Measurements from ENCODE around the gene WDTC1. TPM values are rescaled to one million over a fixed set of nuclear protein-coding genes. Genes with fewer than 3 reads are reported as not detected.
A peak's percentile ranks its signal among the peaks of the same experiment; 100 is the strongest.

WDTC1 gene
- total and polyA plus RNA-seq, 2 of the 8 experiments (the other 6 are each of a cell fraction or from before 2014, with no cell fraction given): 7.5 to 18.7 TPM

- H3K14ac ChIP-seq (ENCODE audit: insufficient read length): no peak overlapping the region
- peak in 1 of 2 experiments; percentile 83 for DNase-seq (ENCODE audit: low read depth in 1 of 2, low spot score in 2 of 2)
- H3K56ac ChIP-seq (replicated peaks; ENCODE audit: insufficient read length, low read depth, low read length): no peak overlapping the region
- H4K5ac ChIP-seq (ENCODE audit: insufficient read length, low read depth, low read length): no peak overlapping the region
- peak overlapping the region; percentile 57 for H4K8ac ChIP-seq (ENCODE audit: extremely low read depth, insufficient read depth, low read length)
- peaks cover 0 to 6% of the 10 kb centered on the region in 2 experiments for H4K20me1 ChIP-seq (replicated peaks in 1 of 2; ENCODE audit: control insufficient read depth in 1 of 2, insufficient read depth in 2 of 2, low read length in 2 of 2)
- H4K91ac ChIP-seq (replicated peaks; ENCODE audit: insufficient read length, low read length): peak overlapping the region; percentile 87
- H3K79me1 ChIP-seq (ENCODE audit: low read depth, low read length): no peaks in the 10 kb centered on the region
- peak overlapping the region; percentile 77 to 83 for H3K4me2 ChIP-seq (ENCODE audit: insufficient read depth in 1 of 2, low read depth in 2 of 2, low read length in 2 of 2)
- peak overlapping the region in 2 of 4 experiments; percentile 13 to 29; a peak in 2 of 7 replicates for H3K9ac ChIP-seq (replicated peaks in 1 of 4; ENCODE audit: extremely low read depth in 1 of 4, low read depth in 3 of 4, low read length in 3 of 4)
- 0 out of 8 replicates have a peak, but pooled peaks cover 0 to 3% (median 0%) of the 10 kb centered on the region in 4 experiments for H3K36me3 ChIP-seq (ENCODE audit: control insufficient read depth in 2 of 4, insufficient read depth in 4 of 4, low read length in 3 of 4)
- H3K23ac ChIP-seq (ENCODE audit: insufficient read length): no peak overlapping the region
- H3K9me3 ChIP-seq (ENCODE audit: insufficient read depth in 2 of 2, low read depth in 1 of 2, low read length in 1 of 2): no peaks in the 10 kb centered on the region
- peak overlapping the region; percentile 34 for H3K18ac ChIP-seq (ENCODE audit: extremely low read depth, low read length)
- CTCF ChIA-PET (ENCODE audit: partially characterized antibody): interaction anchor here (0.9 to 28.8 kb wide), 14 partner anchors 7 to 313 kb away, joined by 3 to 625 read pairs (median 9); partner anchors contain the start of genes CD164L2, FCN3, GPR3 and MAP3K6
- H2AFZ ChIP-seq (ENCODE audit: low read length): no peak overlapping the region; the same call in 1 of the 2 replicates
- peak overlapping the region; percentile 92 for H3K4ac ChIP-seq (replicated peaks; ENCODE audit: insufficient read length, low read depth, low read length)
- POLR2A ChIA-PET (ENCODE audit: partially characterized antibody): interaction anchor here (0.7 to 10.9 kb wide), 23 partner anchors 10 to 356 kb away, joined by 3 to 101 read pairs (median 5); partner anchors contain the start of genes MAP3K6, SYTL1, TMEM222 and TRNP1
- peaks cover 0 to 4% of the 10 kb centered on the region in 2 experiments; a peak in 1 of 4 replicates for H3K79me2 ChIP-seq (ENCODE audit: control insufficient read depth in 1 of 2, insufficient read depth in 2 of 2, low read length in 2 of 2)
- H2AK5ac ChIP-seq (ENCODE audit: low read depth, low read length): peak overlapping the region; percentile 10; the same call in 1 of the 2 replicates
- FAIRE-seq: no peak
- H3K27me3 ChIP-seq (replicated peaks in 1 of 4; ENCODE audit: control insufficient read depth in 3 of 4, extremely low read depth in 1 of 4, insufficient read depth in 3 of 4, low read length in 3 of 4): peaks cover 0 to 8% (median 6%) of the 10 kb centered on the region in 4 experiments; a peak in 5 of 7 replicates
- H2BK12ac ChIP-seq (ENCODE audit: low read depth, low read length): peak overlapping the region; percentile 80; the same call in 1 of the 2 replicates
- 0 out of 2 replicates have a peak overlapping the region, but pooled peaks have one; percentile 67 for H2BK5ac ChIP-seq (ENCODE audit: low read depth, low read length)
- WGBS, 2 experiments (ENCODE audit: extremely low coverage in 1 of 2, insufficient coverage in 1 of 2, insufficient read length in 1 of 2, insufficient replicate concordance in 2 of 2, low coverage in 1 of 2, low lambda C conversion rate in 2 of 2, missing lambda C conversion rate in 1 of 2): 11% methylated on average over 71 of the region's 84 CpGs; no CpG with 5 or more reads in 1 of the 2 experiments
- peaks cover 23% of the 10 kb centered on the region for H3K23me2 ChIP-seq (ENCODE audit: low read depth, low read length)
- H3K4me1 ChIP-seq (replicated peaks in 1 of 4; ENCODE audit: control insufficient read depth in 3 of 4, insufficient read depth in 4 of 4, low read length in 3 of 4): peaks cover 0 to 20% (median 8%) of the 10 kb centered on the region in 4 experiments; a peak in 6 of 7 replicates
- no peak overlapping the region for H2BK15ac ChIP-seq (ENCODE audit: low read length)
- H2BK20ac ChIP-seq (ENCODE audit: low read length): peak overlapping the region; percentile 61; the same call in 1 of the 2 replicates
- no peak overlapping the region for H2BK120ac ChIP-seq (replicated peaks; ENCODE audit: low read depth, low read length)
- no peak overlapping the region for H3K27ac ChIP-seq (ENCODE audit: low read depth, low read length)
- H3K4me3 ChIP-seq (ENCODE audit: extremely low read depth in 1 of 4, insufficient read depth in 2 of 4, low read depth in 3 of 4, low read length in 4 of 4): peak overlapping the region; percentile 47 to 63 (median 51)
Measured at GRCh38 chr1:27349784-27350662, 115.6 kb downstream of the WDTC1 start.
